Measurements from ENCODE around the gene GSE1. TPM values are rescaled to one million over a fixed set of nuclear protein-coding genes. Genes with fewer than 3 reads are reported as not detected.

GSE1 gene
- polyA plus RNA-seq, 1 donor (not counting 4 experiments of a cell fraction or from before 2014, with no cell fraction given): 5.0 TPM

DNA sequence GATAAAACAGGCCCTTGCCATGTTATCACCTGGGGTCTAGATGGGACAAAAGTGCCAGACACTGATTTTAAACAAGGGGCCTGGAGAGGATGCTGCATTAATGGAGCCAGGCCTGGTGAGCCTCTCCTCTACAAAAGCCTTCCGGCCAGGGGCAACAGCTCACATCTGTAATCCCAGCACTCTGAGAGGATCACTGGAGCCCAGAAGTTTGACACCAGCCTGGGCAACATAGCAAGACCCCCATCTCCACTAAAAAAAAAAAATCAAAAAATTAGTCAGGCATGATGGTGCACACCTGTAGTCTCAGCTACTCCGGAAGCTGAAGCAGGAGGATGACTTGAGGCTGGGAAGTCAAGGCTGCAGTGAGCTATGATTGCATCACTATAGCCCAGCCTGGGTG lies 72.1 kb downstream of the GSE1 start:
- Histone ChIP-seq H3K36me3 (ENCODE audit: control insufficient read depth in 2 of 2, extremely low read depth in 1 of 2, insufficient read depth in 2 of 2, low read length in 2 of 2) (peaks cover 3 to 5% of the 10 kb centered on the region in 2 experiments), H3K27ac (ENCODE audit: control insufficient read depth, insufficient read depth, low read length) (no peak overlapping the region), H3K27me3 (ENCODE audit: control insufficient read depth, extremely low read depth, insufficient read depth, low read length) (no peaks in the 10 kb centered on the region), H3K9ac (ENCODE audit: control insufficient read depth, extremely low read depth, insufficient read depth, low read length) (no peak overlapping the region), H3K4me3 (ENCODE audit: control insufficient read depth in 2 of 3, extremely low read depth in 1 of 3, insufficient read depth in 2 of 3, low read depth in 1 of 3, low read length in 3 of 3) (no peak overlapping the region), H3K4me1 (ENCODE audit: control insufficient read depth, extremely low read depth, insufficient read depth, low read length) (no peaks in the 10 kb centered on the region), H3K9me3 (ENCODE audit: control insufficient read depth, low read depth, low read length) (no peaks in the 10 kb centered on the region), H2AFZ (ENCODE audit: control insufficient read depth, low read length) (no peak overlapping the region), H3K9me1 (ENCODE audit: control insufficient read depth, extremely low read depth, insufficient read depth, low read length) (no peaks in the 10 kb centered on the region), H3K79me2 (ENCODE audit: control insufficient read depth, insufficient read depth, low read length) (peaks cover 2% of the 10 kb centered on the region), H3K4me2 (ENCODE audit: control insufficient read depth, extremely low read depth, insufficient read depth, low read depth, low read length) (no peak overlapping the region), H4K20me1 (ENCODE audit: control insufficient read depth, extremely low read depth, insufficient read depth, low read length) (no peaks in the 10 kb centered on the region)
- dilution Hi-C loops (cut with MboI; ENCODE audit: extremely low pct_ligation_motif_present, low sequenced_read_pairs): no loop called here
- no peak for TF ChIP-seq EZH2 (IDR thresholded peaks at IDR 0.05; ENCODE audit: low read length)
- TF ChIP-seq, protein P1, sequence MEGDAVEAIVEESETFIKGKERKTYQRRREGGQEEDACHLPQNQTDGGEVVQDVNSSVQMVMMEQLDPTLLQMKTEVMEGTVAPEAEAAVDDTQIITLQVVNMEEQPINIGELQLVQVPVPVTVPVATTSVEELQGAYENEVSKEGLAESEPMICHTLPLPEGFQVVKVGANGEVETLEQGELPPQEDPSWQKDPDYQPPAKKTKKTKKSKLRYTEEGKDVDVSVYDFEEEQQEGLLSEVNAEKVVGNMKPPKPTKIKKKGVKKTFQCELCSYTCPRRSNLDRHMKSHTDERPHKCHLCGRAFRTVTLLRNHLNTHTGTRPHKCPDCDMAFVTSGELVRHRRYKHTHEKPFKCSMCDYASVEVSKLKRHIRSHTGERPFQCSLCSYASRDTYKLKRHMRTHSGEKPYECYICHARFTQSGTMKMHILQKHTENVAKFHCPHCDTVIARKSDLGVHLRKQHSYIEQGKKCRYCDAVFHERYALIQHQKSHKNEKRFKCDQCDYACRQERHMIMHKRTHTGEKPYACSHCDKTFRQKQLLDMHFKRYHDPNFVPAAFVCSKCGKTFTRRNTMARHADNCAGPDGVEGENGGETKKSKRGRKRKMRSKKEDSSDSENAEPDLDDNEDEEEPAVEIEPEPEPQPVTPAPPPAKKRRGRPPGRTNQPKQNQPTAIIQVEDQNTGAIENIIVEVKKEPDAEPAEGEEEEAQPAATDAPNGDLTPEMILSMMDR (optimal IDR thresholded peaks at IDR 0.05 in 1 of 3, IDR thresholded peaks at IDR 0.05 in 1 of 3, conservative IDR thresholded peaks at IDR 0.05 in 1 of 3; ENCODE audit: extremely low read depth in 1 of 3, insufficient read depth in 2 of 3, low read length in 3 of 3): no peak
- FAIRE-seq: no peak
- DNase-seq (ENCODE audit: low read depth, low spot score): no peak

DNA sequence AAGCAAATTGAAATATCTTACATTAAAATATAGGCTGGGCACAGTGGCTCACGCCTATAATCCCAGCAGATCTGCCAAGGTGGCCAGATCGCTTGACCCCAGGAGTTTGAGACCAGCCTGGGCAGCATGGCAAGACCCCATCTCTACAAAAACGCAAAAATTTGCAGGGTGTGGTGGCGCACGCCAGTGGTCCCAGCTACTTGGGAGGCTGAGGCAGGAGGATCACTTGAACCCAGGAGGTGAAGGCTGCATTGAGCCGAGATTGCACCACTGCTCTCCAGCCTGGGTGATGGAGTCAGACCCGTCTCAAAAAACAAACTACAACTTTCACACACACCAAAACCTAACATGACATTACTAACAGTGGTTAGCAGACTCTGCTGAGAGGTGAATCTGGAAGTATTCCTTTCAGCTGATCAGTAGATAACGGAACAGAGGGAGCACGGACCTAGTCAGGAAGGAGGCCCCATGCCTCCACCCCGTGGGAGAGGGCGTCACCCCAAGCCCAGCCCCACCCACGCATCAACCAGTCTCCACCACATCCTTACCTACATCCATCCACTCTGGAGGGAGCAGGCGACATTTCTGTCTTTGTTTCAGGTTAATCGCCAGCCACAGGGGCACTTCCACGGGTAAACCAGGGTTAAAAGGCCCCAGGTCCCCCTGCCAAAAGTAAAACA lies 73.9 kb downstream of the GSE1 start:
- no peaks in the 10 kb centered on the region for H3K27me3 ChIP-seq (ENCODE audit: control insufficient read depth, extremely low read depth, insufficient read depth, low read length)
- H3K9me3 ChIP-seq (ENCODE audit: control insufficient read depth, low read depth, low read length): no peaks in the 10 kb centered on the region
- dilution Hi-C loops (cut with MboI; ENCODE audit: extremely low pct_ligation_motif_present, low sequenced_read_pairs): no loop called here
- H3K9ac ChIP-seq (ENCODE audit: control insufficient read depth, extremely low read depth, insufficient read depth, low read length): no peak overlapping the region
- no peak for FAIRE-seq
- DNase-seq (ENCODE audit: low read depth, low spot score): no peak
- no peak overlapping the region for H3K4me2 ChIP-seq (ENCODE audit: control insufficient read depth, extremely low read depth, insufficient read depth, low read depth, low read length)
- H4K20me1 ChIP-seq (ENCODE audit: control insufficient read depth, extremely low read depth, insufficient read depth, low read length): no peaks in the 10 kb centered on the region
- H3K4me3 ChIP-seq (ENCODE audit: control insufficient read depth in 2 of 3, extremely low read depth in 1 of 3, insufficient read depth in 2 of 3, low read depth in 1 of 3, low read length in 3 of 3): no peak overlapping the region
- no peaks in the 10 kb centered on the region for H3K4me1 ChIP-seq (ENCODE audit: control insufficient read depth, extremely low read depth, insufficient read depth, low read length)
- peaks cover 0 to 1% of the 10 kb centered on the region in 2 experiments for H3K36me3 ChIP-seq (ENCODE audit: control insufficient read depth in 2 of 2, extremely low read depth in 1 of 2, insufficient read depth in 2 of 2, low read length in 2 of 2)
- peaks cover 2% of the 10 kb centered on the region for H3K79me2 ChIP-seq (ENCODE audit: control insufficient read depth, insufficient read depth, low read length)
- H3K9me1 ChIP-seq (ENCODE audit: control insufficient read depth, extremely low read depth, insufficient read depth, low read length): no peaks in the 10 kb centered on the region
- H3K27ac ChIP-seq (ENCODE audit: control insufficient read depth, insufficient read depth, low read length): no peak overlapping the region
- no peak overlapping the region for H2AFZ ChIP-seq (ENCODE audit: control insufficient read depth, low read length)
- no peak for TF ChIP-seq EZH2 (IDR thresholded peaks at IDR 0.05; ENCODE audit: low read length)
- TF ChIP-seq, protein P1 (optimal IDR thresholded peaks at IDR 0.05 in 1 of 3, IDR thresholded peaks at IDR 0.05 in 1 of 3, conservative IDR thresholded peaks at IDR 0.05 in 1 of 3; ENCODE audit: extremely low read depth in 1 of 3, insufficient read depth in 2 of 3, low read length in 3 of 3): no peak

All from keratinocyte (primary cell).